Brain microvascular endothelial cell (primary cell): ENCODE results near the gene NOP9.

ENCODE experiments used
- DNase-seq: peaks from one replicate; pipeline ENCODE4 v3.0.0-alpha.2; 2020
- H3K27ac ChIP-seq: fragments of 250-450 bp; sonication (Bioruptor Pico); 2 replicates; pipeline ENCODE4 v1.5.1; 2020; ENCODE audit warnings: mild to moderate bottlenecking, moderate library complexity
- H3K27me3 ChIP-seq: fragments of 250-450 bp; sonication (Bioruptor Pico); replicated peaks from 2 replicates; pipeline ENCODE4 v1.5.1; 2020; ENCODE audit warnings: mild to moderate bottlenecking
- H3K36me3 ChIP-seq: fragments of 250-450 bp; sonication (Bioruptor Pico); replicated peaks from 2 replicates; pipeline ENCODE4 v1.5.1; 2020; ENCODE audit warnings: mild to moderate bottlenecking
- H3K4me3 ChIP-seq: 2 replicates; pipeline ENCODE4 v1.5.1; 2011; ENCODE audit warnings: low read depth, mild to moderate bottlenecking, control low read depth, low read length, moderate library complexity
- in situ Hi-C: cut with HindIII; loops from 2 replicates; pipeline ENCODE4 v1.10.0; 2017; ENCODE audit warnings: low sequenced_read_pairs, low pct_ligation_motif_present
- TF ChIP-seq, protein P1 (sequence below): IDR thresholded peaks from 2 replicates; pipeline ENCODE4 v1.5.1; 2011; ENCODE audit warnings: low read depth, mild to moderate bottlenecking, moderate library complexity, low read length, control low read depth, inconsistent platforms; ENCODE audit errors: missing control alignments

Gene NOP9

DNA sequence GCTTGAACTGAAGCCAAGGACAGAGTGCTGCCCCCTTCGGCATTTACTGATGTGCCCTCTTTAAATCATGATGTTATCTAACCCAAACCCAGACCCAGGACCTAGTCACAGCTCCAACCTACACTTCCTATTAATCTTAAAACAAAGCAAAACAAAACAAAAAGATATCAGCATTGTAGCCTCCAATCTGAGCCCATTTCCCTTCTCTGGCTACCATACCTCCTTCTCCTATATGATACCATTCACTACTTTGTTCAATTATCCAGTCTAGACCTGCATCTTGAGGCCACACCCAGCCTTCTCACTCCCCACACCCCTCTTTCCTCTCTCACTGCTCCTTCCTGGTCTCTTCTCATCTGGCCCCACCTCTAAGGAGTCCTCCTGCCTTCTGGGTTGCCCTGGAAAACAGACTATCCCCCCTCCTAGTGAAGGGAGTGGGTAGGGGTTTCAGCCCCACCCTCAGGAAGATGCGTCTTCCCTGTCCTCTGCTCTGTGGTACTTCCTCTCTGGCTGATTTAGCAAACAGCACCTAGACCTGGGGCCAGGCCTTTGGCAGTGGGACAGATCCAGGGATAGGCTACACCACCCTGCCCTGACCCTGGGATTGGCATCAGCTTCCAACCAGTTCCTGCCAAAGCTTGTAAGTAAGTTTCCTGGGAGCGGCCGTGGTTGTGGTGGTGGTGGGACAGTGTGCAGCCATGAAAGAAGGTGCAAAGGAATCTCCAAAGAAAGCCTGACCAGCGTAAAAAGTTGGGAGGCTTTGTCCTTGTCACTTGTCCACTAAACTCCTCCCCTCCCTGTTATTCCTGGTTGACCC is 14.9 kb downstream of the NOP9 start:
- TF ChIP-seq, protein P1, sequence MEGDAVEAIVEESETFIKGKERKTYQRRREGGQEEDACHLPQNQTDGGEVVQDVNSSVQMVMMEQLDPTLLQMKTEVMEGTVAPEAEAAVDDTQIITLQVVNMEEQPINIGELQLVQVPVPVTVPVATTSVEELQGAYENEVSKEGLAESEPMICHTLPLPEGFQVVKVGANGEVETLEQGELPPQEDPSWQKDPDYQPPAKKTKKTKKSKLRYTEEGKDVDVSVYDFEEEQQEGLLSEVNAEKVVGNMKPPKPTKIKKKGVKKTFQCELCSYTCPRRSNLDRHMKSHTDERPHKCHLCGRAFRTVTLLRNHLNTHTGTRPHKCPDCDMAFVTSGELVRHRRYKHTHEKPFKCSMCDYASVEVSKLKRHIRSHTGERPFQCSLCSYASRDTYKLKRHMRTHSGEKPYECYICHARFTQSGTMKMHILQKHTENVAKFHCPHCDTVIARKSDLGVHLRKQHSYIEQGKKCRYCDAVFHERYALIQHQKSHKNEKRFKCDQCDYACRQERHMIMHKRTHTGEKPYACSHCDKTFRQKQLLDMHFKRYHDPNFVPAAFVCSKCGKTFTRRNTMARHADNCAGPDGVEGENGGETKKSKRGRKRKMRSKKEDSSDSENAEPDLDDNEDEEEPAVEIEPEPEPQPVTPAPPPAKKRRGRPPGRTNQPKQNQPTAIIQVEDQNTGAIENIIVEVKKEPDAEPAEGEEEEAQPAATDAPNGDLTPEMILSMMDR, result no peak
- in situ Hi-C loops, result no loop called here
- Histone ChIP-seq H3K4me3 (no peak overlapping the region), H3K27me3 (no peaks in the 10 kb centered on the region), H3K36me3 (no peaks in the 10 kb centered on the region), H3K27ac (no peak overlapping the region)
- DNase-seq, result no peak

DNA sequence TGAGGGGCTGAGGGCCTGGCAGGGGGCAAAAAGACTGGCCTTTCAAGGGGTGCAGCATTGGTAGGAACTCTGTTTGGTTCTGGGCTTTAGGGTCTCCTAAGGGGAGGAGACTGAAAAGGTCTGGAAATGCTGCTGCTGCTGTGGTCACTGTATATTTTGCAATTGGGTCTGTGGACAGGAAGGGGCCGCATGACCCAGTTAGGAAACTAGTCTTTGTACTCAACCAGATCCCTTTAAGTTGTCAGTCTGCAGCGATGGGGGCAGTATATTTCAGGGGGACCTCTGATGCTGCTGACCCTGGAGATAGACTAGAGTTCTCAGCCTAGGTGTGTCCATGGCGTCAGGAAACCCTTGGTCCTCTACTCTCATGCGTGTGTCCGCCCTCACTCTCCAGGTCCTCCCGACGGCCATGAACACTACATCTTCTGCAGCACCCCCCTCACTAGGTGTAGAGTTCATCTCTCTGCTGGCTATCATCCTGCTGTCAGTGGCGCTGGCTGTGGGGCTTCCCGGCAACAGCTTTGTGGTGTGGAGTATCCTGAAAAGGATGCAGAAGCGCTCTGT is 15.7 kb downstream of the NOP9 start:
- in situ Hi-C loops, result no loop called here
- Histone ChIP-seq H3K36me3 (no peaks in the 10 kb centered on the region), H3K27me3 (no peaks in the 10 kb centered on the region), H3K27ac (no peak overlapping the region), H3K4me3 (no peak overlapping the region)
- TF ChIP-seq, protein P1, result no peak
- DNase-seq, result no peak

DNA sequence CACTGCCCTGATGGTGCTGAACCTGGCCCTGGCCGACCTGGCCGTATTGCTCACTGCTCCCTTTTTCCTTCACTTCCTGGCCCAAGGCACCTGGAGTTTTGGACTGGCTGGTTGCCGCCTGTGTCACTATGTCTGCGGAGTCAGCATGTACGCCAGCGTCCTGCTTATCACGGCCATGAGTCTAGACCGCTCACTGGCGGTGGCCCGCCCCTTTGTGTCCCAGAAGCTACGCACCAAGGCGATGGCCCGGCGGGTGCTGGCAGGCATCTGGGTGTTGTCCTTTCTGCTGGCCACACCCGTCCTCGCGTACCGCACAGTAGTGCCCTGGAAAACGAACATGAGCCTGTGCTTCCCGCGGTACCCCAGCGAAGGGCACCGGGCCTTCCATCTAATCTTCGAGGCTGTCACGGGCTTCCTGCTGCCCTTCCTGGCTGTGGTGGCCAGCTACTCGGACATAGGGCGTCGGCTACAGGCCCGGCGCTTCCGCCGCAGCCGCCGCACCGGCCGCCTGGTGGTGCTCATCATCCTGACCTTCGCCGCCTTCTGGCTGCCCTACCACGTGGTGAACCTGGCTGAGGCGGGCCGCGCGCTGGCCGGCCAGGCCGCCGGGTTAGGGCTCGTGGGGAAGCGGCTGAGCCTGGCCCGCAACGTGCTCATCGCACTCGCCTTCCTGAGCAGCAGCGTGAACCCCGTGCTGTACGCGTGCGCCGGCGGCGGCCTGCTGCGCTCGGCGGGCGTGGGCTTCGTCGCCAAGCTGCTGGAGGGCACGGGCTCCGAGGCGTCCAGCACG is 16.4 kb downstream of the NOP9 start:
- DNase-seq, result no peak
- no peaks in the 10 kb centered on the region for H3K27me3 ChIP-seq
- in situ Hi-C loops, result no loop called here
- no peaks in the 10 kb centered on the region for H3K36me3 ChIP-seq
- H3K4me3 ChIP-seq, result no peak overlapping the region
- H3K27ac ChIP-seq, result no peak overlapping the region
- TF ChIP-seq, protein P1, result peak; percentile 25

DNA sequence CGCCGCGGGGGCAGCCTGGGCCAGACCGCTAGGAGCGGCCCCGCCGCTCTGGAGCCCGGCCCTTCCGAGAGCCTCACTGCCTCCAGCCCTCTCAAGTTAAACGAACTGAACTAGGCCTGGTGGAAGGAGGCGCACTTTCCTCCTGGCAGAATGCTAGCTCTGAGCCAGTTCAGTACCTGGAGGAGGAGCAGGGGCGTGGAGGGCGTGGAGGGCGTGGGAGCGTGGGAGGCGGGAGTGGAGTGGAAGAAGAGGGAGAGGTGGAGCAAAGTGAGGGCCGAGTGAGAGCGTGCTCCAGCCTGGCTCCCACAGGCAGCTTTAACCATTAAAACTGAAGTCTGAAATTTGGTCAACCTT is 16.9 kb downstream of the NOP9 start:
- no peak overlapping the region for H3K27ac ChIP-seq
- in situ Hi-C loops, result no loop called here
- no peak overlapping the region for H3K4me3 ChIP-seq

DNA sequence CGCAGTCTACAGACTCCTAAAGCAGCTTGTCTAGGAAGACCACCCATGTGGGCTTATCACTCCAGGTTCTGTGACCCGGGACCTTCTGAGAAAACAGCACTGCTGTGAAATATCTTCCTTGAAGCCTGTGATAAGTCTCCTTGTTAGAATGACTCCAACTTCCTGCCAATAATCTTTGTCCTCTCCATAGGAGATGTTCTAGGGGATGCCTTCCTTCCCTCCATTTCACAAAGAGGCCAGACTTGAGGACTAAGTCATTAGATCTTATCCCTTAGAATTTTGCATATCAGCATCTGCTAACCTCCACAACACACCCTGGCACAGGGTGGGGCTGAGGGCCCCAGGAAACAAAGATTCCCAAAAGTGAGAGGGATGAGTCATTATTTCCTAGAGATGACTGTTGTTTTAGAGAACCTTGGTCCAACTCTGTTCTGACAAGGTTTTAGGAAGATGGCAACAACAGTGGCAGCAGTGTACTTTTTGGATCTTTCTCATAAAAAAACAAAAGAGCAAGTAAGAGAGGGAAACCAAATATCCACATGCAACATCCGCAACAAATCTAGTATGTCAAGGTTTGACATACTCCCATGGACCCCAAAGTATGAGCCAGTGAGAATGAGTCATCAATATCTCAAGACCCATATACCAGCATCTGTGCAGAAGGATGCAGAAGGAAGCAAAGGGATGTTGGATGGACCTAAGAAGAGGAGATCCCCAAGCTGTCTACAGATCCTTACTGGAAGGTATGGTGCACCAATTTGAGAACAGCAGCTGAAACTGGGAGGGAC is 17.7 kb downstream of the NOP9 start:
- Histone ChIP-seq H3K4me3 (no peak overlapping the region), H3K27me3 (no peaks in the 10 kb centered on the region), H3K36me3 (no peaks in the 10 kb centered on the region), H3K27ac (no peak overlapping the region)
- in situ Hi-C loops, result no loop called here
- no peak for DNase-seq
- TF ChIP-seq, protein P1, result no peak

More for the DNA sequence above, 16.9 kb downstream of the NOP9 start:
- DNase-seq, result no peak
- H3K36me3 ChIP-seq, result no peaks in the 10 kb centered on the region
- H3K27me3 ChIP-seq, result no peaks in the 10 kb centered on the region
- TF ChIP-seq, protein P1, result no peak
